Activated gamma-delta T cell treated with Interleukin-2 at 50 U/mL for 16 hours (primary cell): ENCODE data around the gene SNRNP48.

Experiments used
- DNase-seq: peaks from one replicate; pipeline ENCODE4 v3.0.0-alpha.2; 2020

SNRNP48 gene

GRCh38 chr6:7604003-7604402 lies 14.0 kb downstream of the SNRNP48 start:
- no peak for DNase-seq

GRCh38 chr6:7604506-7604905 lies 14.5 kb downstream of the SNRNP48 start:
- DNase-seq = no peak

GRCh38 chr6:7615611-7616383 lies 25.8 kb downstream of the SNRNP48 start:
- peak; percentile 26 for DNase-seq

GRCh38 chr6:7617801-7618764 lies 28.1 kb downstream of the SNRNP48 start:
- DNase-seq = no peak

GRCh38 chr6:7621761-7622160 lies 31.8 kb downstream of the SNRNP48 start:
- DNase-seq = no peak

- no peak for DNase-seq
Measured at GRCh38 chr6:7624796-7625710, 35.1 kb downstream of the SNRNP48 start.

- no peak for DNase-seq
Measured at GRCh38 chr6:7628479-7628878, 38.5 kb downstream of the SNRNP48 start.

- DNase-seq = no peak
Measured at GRCh38 chr6:7628909-7629308, 38.9 kb downstream of the SNRNP48 start.

- DNase-seq = no peak
Measured at GRCh38 chr6:7629321-7629720, 39.3 kb downstream of the SNRNP48 start.

GRCh38 chr6:7630792-7631191 lies 40.8 kb downstream of the SNRNP48 start:
- DNase-seq = no peak

GRCh38 chr6:7631466-7631865 lies 41.5 kb downstream of the SNRNP48 start:
- no peak for DNase-seq

- no peak for DNase-seq
Measured at GRCh38 chr6:7632501-7633290, 42.7 kb downstream of the SNRNP48 start.

GRCh38 chr6:7633361-7633760 lies 43.4 kb downstream of the SNRNP48 start:
- no peak for DNase-seq

- DNase-seq = no peak
Measured at GRCh38 chr6:7636151-7636550, 46.2 kb downstream of the SNRNP48 start.

GRCh38 chr6:7637533-7637932 lies 47.5 kb downstream of the SNRNP48 start:
- no peak for DNase-seq

GRCh38 chr6:7639427-7639826 lies 49.4 kb downstream of the SNRNP48 start:
- no peak for DNase-seq

GRCh38 chr6:7640016-7640415 lies 50.0 kb downstream of the SNRNP48 start:
- no peak for DNase-seq

- DNase-seq = no peak
Measured at GRCh38 chr6:7640607-7641577, 50.9 kb downstream of the SNRNP48 start.

- no peak for DNase-seq
Measured at GRCh38 chr6:7642791-7643190, 52.8 kb downstream of the SNRNP48 start.

- no peak for DNase-seq
Measured at GRCh38 chr6:7644417-7644816, 54.4 kb downstream of the SNRNP48 start.

GRCh38 chr6:7646394-7646793 lies 56.4 kb downstream of the SNRNP48 start:
- no peak for DNase-seq
